ENCODE data around the gene SLC22A9.

SLC22A9 gene

GRCh38 chr11:63444160-63444559 is 74.6 kb downstream of the SLC22A9 start:
- no peak for DNase-seq (ENCODE audit: low read depth)
- TF ChIP-seq CTCF (IDR thresholded peaks at IDR 0.05; ENCODE audit: control insufficient read depth, extremely low read depth, insufficient read depth) = no peak
- H3K4me3 ChIP-seq (ENCODE audit: low read depth, low read length) = no peak overlapping the region

- no peak for TF ChIP-seq CTCF (IDR thresholded peaks at IDR 0.05; ENCODE audit: control insufficient read depth, extremely low read depth, insufficient read depth)
- no peak for DNase-seq (ENCODE audit: low read depth)
These were observed 75.5 kb downstream of the SLC22A9 start for GRCh38 chr11:63445118-63445517.

GRCh38 chr11:63445720-63446119 is 76.1 kb downstream of the SLC22A9 start:
- no peak overlapping the region for H3K4me3 ChIP-seq (ENCODE audit: low read depth, low read length)
- no peak for DNase-seq (ENCODE audit: low read depth)
- TF ChIP-seq CTCF (IDR thresholded peaks at IDR 0.05; ENCODE audit: control insufficient read depth, extremely low read depth, insufficient read depth) = no peak

More at GRCh38 chr11:63445118-63445517, 75.5 kb downstream of the SLC22A9 start:
- H3K4me3 ChIP-seq (ENCODE audit: low read depth, low read length) = no peak overlapping the region

- no peak overlapping the region for H3K4me3 ChIP-seq (ENCODE audit: low read depth, low read length)
- TF ChIP-seq CTCF (IDR thresholded peaks at IDR 0.05; ENCODE audit: control insufficient read depth, extremely low read depth, insufficient read depth) = no peak
- DNase-seq (ENCODE audit: low read depth) = no peak
These were observed 79.1 kb downstream of the SLC22A9 start for GRCh38 chr11:63448646-63449045.

GRCh38 chr11:63459586-63459985 is 90.0 kb downstream of the SLC22A9 start:
- TF ChIP-seq CTCF (IDR thresholded peaks at IDR 0.05; ENCODE audit: control insufficient read depth, extremely low read depth, insufficient read depth) = no peak

More at GRCh38 chr11:63459586-63459985, 90.0 kb downstream of the SLC22A9 start:
- no peak for DNase-seq (ENCODE audit: low read depth)
- no peak overlapping the region for H3K4me3 ChIP-seq (ENCODE audit: low read depth, low read length)

Measured in LNCaP clone FGC (cell line).